GM12878 (cell line): ENCODE data around the gene OTUD3. TPM values are rescaled to one million over a fixed set of nuclear protein-coding genes. Genes with fewer than 3 reads are reported as not detected.

Experiments used
- ATAC-seq: fragments of 200-7000 bp; cut with Tn5 transposase; 3 replicates; pipeline ENCODE4 v1.9.1; 2020; ENCODE audit warnings: mild to moderate bottlenecking, moderate library complexity
- BruUV-seq: library from RNA; stranded (reverse); fragments of 400-500 nt; replicated peaks from 2 replicates; lab custom pipeline; 2021; lab: Mats Ljungman, UMichigan
- CTCF ChIA-PET: fragments of 300-600 bp; sonication (Branson Sonifier 250); formaldehyde crosslinking; extraction: SDS; loops from one replicate; lab custom pipeline; 2021; ENCODE audit warnings: inconsistent platforms; lab: Yijun Ruan, JAX
- POLR2A ChIA-PET: fragments of 350-600 bp; formaldehyde crosslinking; extraction: SDS; loops from one replicate; lab custom pipeline; 2021; ENCODE audit warnings: inconsistent platforms; lab: Charles Lee
- RAD21 ChIA-PET: fragments of 300-600 bp; sonication (Branson Sonifier 250); formaldehyde crosslinking; loops from one replicate; lab custom pipeline; 2023; ENCODE audit warnings: antibody characterized with exemption; ENCODE audit not compliant: unreplicated experiment; lab: Charles Lee
- SMC1A ChIA-PET: fragments of 300-600 bp; sonication (Branson Sonifier 250); formaldehyde crosslinking; loops from one replicate; lab custom pipeline; 2023; ENCODE audit not compliant: unreplicated experiment, uncharacterized antibody; lab: Charles Lee
- DNase-seq: peaks from one replicate; pipeline ENCODE4 v3.0.0-alpha.2; 2011; ENCODE audit warnings: low read depth, low spot score
- FAIRE-seq: peaks from 3 replicates; lab custom pipeline; 2011; peaks lifted over from hg19 to GRCh38; lab: Jason Lieb, UNC
- H2AFZ ChIP-seq: 2 replicates; pipeline ENCODE4 v1.6.0; 2011; ENCODE audit warnings: low read depth, low read length, control low read depth; ENCODE audit not compliant: control insufficient read depth
- H3K27ac ChIP-seq: 2 replicates; pipeline ENCODE4 v1.5.1; 2011; ENCODE audit warnings: control low read depth; ENCODE audit not compliant: control insufficient read depth, insufficient read depth
- H3K27me3 ChIP-seq, 2 experiments: replicated peaks in 1 of 2; 2 replicates each; pipeline versions ENCODE4 v1.6.0 to v1.6.1; 2011; ENCODE audit warnings: low read length in 1 of 2; ENCODE audit not compliant: control insufficient read depth in 2 of 2, insufficient read depth in 2 of 2
- H3K36me3 ChIP-seq, 2 experiments: 2 replicates each; pipeline ENCODE4 v1.5.1; 2011; ENCODE audit warnings: low read length in 1 of 2; ENCODE audit not compliant: control insufficient read depth in 2 of 2, insufficient read depth in 2 of 2
- H3K4me1 ChIP-seq: 2 replicates; pipeline ENCODE4 v1.6.1; 2011; ENCODE audit warnings: mild to moderate bottlenecking, low read length, moderate library complexity, mixed read lengths; ENCODE audit not compliant: control insufficient read depth, insufficient read depth
- H3K4me2 ChIP-seq: 2 replicates; pipeline ENCODE4 v1.6.0; 2011; ENCODE audit warnings: control low read depth; ENCODE audit not compliant: control insufficient read depth, insufficient read depth
- H3K4me3 ChIP-seq: fragments of 200-600 bp; sonication (generic); 2 replicates; pipeline ENCODE4 v1.5.1; 2016
- H3K79me2 ChIP-seq: 2 replicates; pipeline ENCODE4 v1.6.0; 2011; ENCODE audit warnings: low read length; ENCODE audit not compliant: control insufficient read depth, insufficient read depth
- H3K9ac ChIP-seq: 2 replicates; pipeline ENCODE4 v1.8.0; 2011; ENCODE audit warnings: low read length, control low read depth, mixed read lengths; ENCODE audit not compliant: control insufficient read depth, insufficient read depth
- H3K9me3 ChIP-seq: replicated peaks from 3 replicates; pipeline ENCODE4 v1.5.1; 2011; ENCODE audit warnings: mild to moderate bottlenecking, low read length; ENCODE audit not compliant: control insufficient read depth, insufficient read depth
- H4K20me1 ChIP-seq: 2 replicates; pipeline ENCODE4 v1.6.0; 2011; ENCODE audit not compliant: control insufficient read depth, insufficient read depth
- DPF2 ChIP-seq: fragments of 450-650 bp; IDR thresholded peaks from 2 replicates; pipeline ENCODE4 v1.6.1; 2017; ENCODE audit warnings: mild to moderate bottlenecking
- FOXM1 ChIP-seq: IDR thresholded peaks from 2 replicates; pipeline ENCODE4 v1.6.1; 2012; ENCODE audit warnings: low read depth, mild to moderate bottlenecking, inconsistent platforms, low read length, moderate library complexity
- IRF5 ChIP-seq: fragments of 450-650 bp; IDR thresholded peaks from 2 replicates; pipeline ENCODE4 v1.6.1; 2017; ENCODE audit warnings: borderline replicate concordance
- KLF5 ChIP-seq: fragments of 450-650 bp; IDR thresholded peaks from 2 replicates; pipeline ENCODE4 v1.6.1; 2014; ENCODE audit warnings: mild to moderate bottlenecking; ENCODE audit not compliant: partially characterized antibody
- PAX5 ChIP-seq: IDR thresholded peaks from 2 replicates; pipeline ENCODE4 v1.6.1; 2011; ENCODE audit warnings: low read depth, low read length, borderline replicate concordance
- PKNOX1 ChIP-seq: fragments of 450-650 bp; IDR thresholded peaks from 2 replicates; pipeline ENCODE4 v1.6.1; 2016; ENCODE audit warnings: mild to moderate bottlenecking
- SKIL ChIP-seq: fragments of 450-650 bp; IDR thresholded peaks from 2 replicates; pipeline ENCODE4 v1.6.1; 2017; ENCODE audit warnings: mild to moderate bottlenecking, low read depth, inconsistent platforms; ENCODE audit not compliant: poor library complexity, severe bottlenecking
- SRF ChIP-seq, 2 experiments: IDR thresholded peaks; 2 replicates each; pipeline ENCODE4 v1.6.1; 2011; ENCODE audit warnings: low read depth in 2 of 2, low read length in 2 of 2, mild to moderate bottlenecking in 1 of 2, moderate library complexity in 1 of 2
- STAT3 ChIP-seq: IDR thresholded peaks from 2 replicates; pipeline ENCODE4 v1.6.1; 2011; ENCODE audit warnings: low read depth, low read length, improper control_type of control experiment
- TARDBP ChIP-seq: IDR thresholded peaks from 2 replicates; pipeline ENCODE4 v1.6.1; 2016; ENCODE audit warnings: borderline replicate concordance
- ZBTB40 ChIP-seq: fragments of 450-650 bp; IDR thresholded peaks from 2 replicates; pipeline ENCODE4 v1.6.1; 2016; ENCODE audit warnings: mild to moderate bottlenecking, moderate library complexity, borderline replicate concordance
- ZNF207 ChIP-seq: fragments of 450-650 bp; IDR thresholded peaks from 2 replicates; pipeline ENCODE4 v1.6.1; 2014; ENCODE audit warnings: antibody characterized with exemption, mild to moderate bottlenecking, borderline replicate concordance
- WGBS: methylation state at CpG from one replicate; pipeline ENCODE4 v1.1.6; 2016; ENCODE audit warnings: low lambda C conversion rate; ENCODE audit not compliant: insufficient replicate concordance, insufficient coverage; ENCODE audit errors: missing lambda C conversion rate; 5-methylcytosine and 5-hydroxymethylcytosine counted together
- in situ Hi-C: fragments of 300-500 bp; cut with MboI; formaldehyde crosslinking; loops from 9 replicates; pipeline ENCODE4 v1.14.3; 2018; ENCODE audit warnings: mixed read lengths
- intact Hi-C: fragments of 100-400 bp; cut with micrococcal nuclease; formaldehyde crosslinking; loops from one replicate; pipeline ENCODE4 v1.14.2; 2022; ENCODE audit not compliant: unreplicated experiment
- polyA plus RNA-seq, 11 experiments: library from polyadenylated mRNA; depleted of rRNA in 4 of 11; unstranded in 6 of 11; stranded (reverse) in 5 of 11; fragments of >200 nt; fragmentation: Nextera tagmentation in 4 of 11; fragmentation: Illumina TruSeq in 1 of 11; extraction: Ambion mirVana in 4 of 11; extraction: Trizol in 1 of 11; gene quantifications; 1 replicate in 1 of 11; 2 replicates in 10 of 11; pipeline versions ENCODE4 v1.2.1 to v1.2.3, GENCODE V29; 2011 to 2016; ENCODE audit warnings: inconsistent platforms in 2 of 11, missing spikeins in 2 of 11, low read depth in 1 of 11
- total RNA-seq, 4 experiments: library from RNA; depleted of rRNA in 3 of 4; stranded (reverse); fragments of >200 nt in 3 of 4; fragmentation: Illumina TruSeq in 1 of 4; extraction: Trizol in 1 of 4; gene quantifications; 2 replicates each; pipeline versions ENCODE4 v1.2.1 to v1.2.3, GENCODE V29; 2013 to 2021

Gene OTUD3
- total and polyA plus RNA-seq, 10 of the 15 experiments (the other 5 are each of a cell fraction or from before 2014, with no cell fraction given) = 0.77 to 8.9 (median 4.8) TPM

GRCh38 chr1:19878637-19878985 lies 3.6 kb upstream of the OTUD3 start:
- TF ChIP-seq IRF5 = no peak
- no peak for TF ChIP-seq ZBTB40
- no peak for TF ChIP-seq PAX5
- TF ChIP-seq SRF (IDR thresholded peaks at IDR 0.05; ENCODE audit: low read depth in 2 of 2, low read length in 2 of 2) = no peak
- no peak for TF ChIP-seq KLF5
- TF ChIP-seq ZNF207 = no peak
- TF ChIP-seq DPF2 = no peak
- TF ChIP-seq STAT3 = no peak
- no peak for TF ChIP-seq SKIL
- TF ChIP-seq TARDBP = no peak
- TF ChIP-seq FOXM1 = no peak
- TF ChIP-seq PKNOX1 = no peak
- Histone ChIP-seq H4K20me1 (no peaks in the 10 kb centered on the region), H3K27me3 (no peaks in the 10 kb centered on the region; a peak in 1 of 4 replicates), H3K36me3 (no peaks in the 10 kb centered on the region), H3K4me3 (no peak overlapping the region), H3K9me3 (no peaks in the 10 kb centered on the region), H2AFZ (no peak overlapping the region), H3K4me2 (no peak overlapping the region), H3K27ac (no peak overlapping the region), H3K79me2 (peaks cover 14% of the 10 kb centered on the region), H3K9ac (no peak overlapping the region), H3K4me1 (no peaks in the 10 kb centered on the region)
- ChIA-PET SMC1A (interaction anchor here (1.2 kb wide), 1 partner anchor 217 kb away, joined by 3 read pairs; no protein-coding TSS in a partner anchor), CTCF (no interaction called here), POLR2A (no interaction called here), RAD21 (interaction anchor here (1.6 kb wide), 1 partner anchor 163 kb away, joined by 4 read pairs; no protein-coding TSS in a partner anchor)
- ATAC-seq = no peak
- BruUV-seq = no TSS peak
- WGBS = 63% methylated on average over 12 of the region's 12 CpGs
- in situ Hi-C loops (no loop called here), intact Hi-C loops (no loop called here)
- DNase-seq = no peak
- no peak for FAIRE-seq
